ENCODE results near the gene TES.

TES gene

DNA sequence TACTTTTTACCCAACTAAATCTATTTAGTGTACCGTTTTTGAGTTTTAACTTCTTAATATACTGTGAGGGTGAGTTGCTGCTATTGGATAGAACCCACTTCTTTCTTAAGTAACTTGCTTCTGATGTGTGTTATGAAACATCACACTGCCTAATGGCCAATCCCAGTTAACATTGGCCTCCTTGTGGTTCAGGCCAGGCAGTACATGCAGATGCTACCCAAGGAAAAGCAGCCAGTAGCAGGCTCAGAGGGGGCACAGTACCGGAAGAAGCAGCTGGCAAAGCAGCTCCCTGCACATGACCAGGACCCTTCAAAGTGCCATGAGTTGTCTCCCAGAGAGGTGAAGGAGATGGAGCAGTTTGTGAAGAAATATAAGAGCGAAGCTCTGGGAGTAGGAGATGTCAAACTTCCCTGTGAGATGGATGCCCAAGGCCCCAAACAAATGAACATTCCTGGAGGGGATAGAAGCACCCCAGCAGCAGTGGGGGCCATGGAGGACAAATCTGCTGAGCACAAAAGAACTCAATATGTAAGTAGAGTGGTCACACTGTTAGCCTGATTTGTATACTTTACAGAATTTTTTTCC lies 39.7 kb downstream of the TES start:
- peak in 1 of 3 experiments; percentile 49 for DNase-seq

DNA sequence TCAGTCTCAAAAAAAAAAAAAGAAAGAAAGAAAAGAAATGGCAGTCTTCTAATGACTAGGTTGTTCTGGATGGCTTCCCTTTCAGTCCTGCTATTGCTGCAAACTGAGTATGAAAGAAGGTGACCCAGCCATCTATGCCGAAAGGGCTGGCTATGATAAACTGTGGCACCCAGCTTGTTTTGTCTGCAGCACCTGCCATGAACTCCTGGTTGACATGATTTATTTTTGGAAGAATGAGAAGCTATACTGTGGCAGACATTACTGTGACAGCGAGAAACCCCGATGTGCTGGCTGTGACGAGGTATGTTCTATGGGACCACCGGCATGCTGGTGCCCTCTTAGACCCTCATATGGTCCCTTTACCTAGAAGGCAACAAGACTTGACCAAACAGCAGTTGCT lies 41.3 kb downstream of the TES start:
- no peak for DNase-seq

DNA sequence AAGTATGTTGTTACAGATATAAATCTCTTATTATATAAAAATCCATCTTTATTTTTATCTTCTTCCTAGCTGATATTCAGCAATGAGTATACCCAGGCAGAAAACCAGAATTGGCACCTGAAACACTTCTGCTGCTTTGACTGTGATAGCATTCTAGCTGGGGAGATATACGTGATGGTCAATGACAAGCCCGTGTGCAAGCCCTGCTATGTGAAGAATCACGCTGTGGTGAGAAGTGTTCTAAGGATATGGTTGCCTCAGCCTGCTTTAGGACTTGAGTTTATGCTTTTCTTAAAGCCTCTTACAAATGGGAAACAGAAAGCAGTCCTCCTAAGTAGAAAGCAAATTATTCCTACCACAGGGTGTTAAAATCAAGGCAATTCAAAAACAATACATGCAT lies 41.9 kb downstream of the TES start:
- no peak for DNase-seq

DNA sequence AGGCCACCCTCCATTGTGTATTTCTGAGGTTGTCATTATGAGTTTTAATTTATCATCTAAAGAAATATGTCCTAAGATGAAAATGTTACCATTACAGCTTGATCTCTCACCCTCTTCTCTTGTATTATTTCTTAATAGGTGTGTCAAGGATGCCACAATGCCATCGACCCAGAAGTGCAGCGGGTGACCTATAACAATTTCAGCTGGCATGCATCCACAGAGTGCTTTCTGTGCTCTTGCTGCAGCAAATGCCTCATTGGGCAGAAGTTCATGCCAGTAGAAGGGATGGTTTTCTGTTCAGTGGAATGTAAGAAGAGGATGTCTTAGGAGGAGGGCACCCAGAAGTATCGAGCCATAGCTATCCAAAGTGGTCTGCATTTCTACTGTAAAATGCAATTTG lies 46.8 kb downstream of the TES start:
- no peak for DNase-seq

DNA sequence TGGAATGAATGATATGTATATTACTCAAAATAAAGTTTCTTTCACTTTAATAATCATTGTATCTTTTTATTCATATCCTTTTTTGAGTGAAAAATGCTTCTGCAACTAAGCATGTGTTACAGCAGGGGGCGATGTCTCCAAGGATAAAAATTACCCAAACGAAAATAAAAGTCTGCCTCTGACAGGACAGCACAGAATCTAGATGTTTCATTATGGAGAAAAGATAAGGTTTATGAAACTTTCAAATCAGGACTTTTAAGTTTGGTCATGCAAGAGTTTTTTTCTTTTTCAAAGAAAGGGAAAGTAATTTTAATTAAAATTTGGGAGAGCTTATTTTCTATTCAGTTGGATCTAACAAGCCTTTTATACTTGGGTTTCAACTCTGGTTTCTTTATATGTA lies 48.4 kb downstream of the TES start:
- peak in 2 of 3 experiments; percentile 64 to 70 for DNase-seq

DNA sequence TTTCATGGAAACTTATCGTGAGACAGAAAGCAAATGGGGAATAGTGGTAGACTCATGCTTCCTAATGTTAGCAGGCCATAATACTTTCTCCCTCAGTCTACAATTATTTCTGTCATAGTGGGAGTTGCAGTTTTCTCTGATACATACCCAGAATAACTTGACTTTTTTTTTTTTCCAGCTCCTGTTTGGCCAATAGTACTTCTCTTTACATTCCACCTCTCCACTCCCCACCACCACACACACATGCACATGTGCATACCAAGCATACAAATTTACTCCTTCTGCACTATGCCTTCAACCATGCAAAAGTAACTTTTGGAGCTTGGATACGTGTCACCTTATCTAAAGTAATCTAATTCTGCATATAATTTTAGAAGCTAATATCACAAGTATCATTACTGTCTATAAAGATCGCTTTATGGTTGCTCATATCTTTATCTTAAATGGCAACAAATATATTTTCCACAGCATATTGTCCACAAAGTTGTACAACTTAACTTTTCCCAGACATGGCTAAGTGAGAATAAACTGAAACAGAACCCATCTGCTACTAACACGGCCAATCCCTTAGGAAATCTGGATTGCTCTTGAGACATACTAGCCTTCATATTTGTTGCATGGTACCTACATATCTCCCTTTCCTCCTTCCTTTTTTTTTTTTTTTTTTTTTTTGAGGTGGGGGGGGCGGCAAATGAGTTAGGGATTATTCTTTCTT lies 49.0 kb downstream of the TES start:
- DNase-seq: no peak

DNA sequence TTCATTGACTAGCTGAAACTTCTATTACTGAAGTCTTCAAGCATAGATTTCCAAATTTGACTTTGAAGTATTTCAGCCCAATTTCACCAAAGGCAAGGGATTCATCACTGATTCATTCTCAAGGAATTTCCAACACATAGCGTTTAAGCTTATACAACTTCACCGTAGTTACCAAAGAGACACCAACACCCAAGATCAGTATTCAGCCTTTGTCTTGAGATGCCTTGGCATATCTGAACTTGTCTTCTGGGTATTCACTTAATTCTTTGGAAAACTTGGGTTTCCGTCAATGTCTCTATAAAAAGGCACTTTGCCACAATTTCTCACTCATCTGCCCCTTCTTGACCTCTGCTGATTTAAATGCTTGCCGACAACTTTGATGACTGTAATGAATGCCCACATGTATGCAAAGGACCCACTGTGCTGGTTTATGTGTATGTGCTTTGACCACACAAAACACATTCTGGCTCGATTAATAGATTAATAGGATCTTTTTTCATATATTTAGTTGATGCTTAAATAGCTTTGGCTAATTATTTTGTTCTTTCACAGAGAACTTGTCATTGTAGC lies 49.6 kb downstream of the TES start:
- no peak for DNase-seq

DNA sequence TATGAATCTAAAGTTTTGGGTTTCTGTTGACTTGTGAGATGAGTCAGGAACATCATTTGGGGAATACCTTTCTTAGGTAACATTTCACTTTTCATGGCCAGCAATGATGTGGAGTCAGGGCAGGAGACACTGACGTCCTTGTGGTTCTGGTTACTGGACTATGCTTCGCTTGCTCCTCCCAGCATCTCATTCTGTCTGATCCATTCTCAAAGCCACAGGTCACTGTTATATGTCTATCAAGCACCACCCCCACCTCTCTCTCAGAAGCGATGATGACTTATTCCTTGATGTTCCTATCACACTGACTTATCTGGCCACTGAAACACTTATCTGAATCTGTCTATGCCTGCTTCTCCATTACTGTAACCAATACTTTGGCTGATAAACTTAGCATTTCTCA lies 51.6 kb downstream of the TES start:
- DNase-seq: peak in 2 of 3 experiments; percentile 14 to 15

DNA sequence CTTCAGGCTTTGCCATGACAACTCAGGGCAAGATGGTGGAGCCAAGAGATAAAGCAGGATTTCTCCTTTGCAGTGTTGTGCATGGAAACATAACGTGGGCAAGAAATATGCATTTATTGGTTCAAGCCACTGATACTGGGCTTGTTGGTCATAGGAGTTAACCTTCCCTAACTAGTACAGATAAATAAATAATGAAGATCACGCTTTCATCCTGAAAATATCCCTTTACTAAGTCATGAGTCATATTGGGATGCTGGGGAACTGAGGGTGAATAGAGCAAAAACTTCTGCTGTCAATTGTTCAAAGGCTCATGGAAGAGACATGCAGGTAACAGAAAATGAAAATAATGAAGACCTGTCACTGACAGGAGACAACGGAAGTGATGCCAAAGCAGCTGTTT lies 55.5 kb downstream of the TES start:
- no peak for DNase-seq

DNA sequence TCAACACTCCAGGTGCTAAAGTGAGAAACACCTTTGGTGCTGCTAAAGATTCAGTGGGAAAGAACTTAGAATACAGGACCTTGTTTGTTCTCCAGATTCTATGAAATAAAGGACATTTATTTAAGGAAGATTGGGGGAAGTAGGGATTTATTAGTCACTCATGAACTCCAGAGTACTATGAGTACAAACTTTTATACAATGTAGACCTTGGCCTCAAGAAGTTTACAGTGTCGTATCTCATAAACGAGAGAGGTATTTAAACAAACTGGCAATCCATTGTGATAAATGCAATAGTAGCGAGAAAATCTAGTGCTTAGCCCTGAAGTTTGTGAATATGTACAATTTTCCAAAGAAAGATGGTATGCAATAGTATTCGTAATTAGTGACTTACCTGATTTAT lies 59.1 kb downstream of the TES start:
- DNase-seq: no peak

DNA sequence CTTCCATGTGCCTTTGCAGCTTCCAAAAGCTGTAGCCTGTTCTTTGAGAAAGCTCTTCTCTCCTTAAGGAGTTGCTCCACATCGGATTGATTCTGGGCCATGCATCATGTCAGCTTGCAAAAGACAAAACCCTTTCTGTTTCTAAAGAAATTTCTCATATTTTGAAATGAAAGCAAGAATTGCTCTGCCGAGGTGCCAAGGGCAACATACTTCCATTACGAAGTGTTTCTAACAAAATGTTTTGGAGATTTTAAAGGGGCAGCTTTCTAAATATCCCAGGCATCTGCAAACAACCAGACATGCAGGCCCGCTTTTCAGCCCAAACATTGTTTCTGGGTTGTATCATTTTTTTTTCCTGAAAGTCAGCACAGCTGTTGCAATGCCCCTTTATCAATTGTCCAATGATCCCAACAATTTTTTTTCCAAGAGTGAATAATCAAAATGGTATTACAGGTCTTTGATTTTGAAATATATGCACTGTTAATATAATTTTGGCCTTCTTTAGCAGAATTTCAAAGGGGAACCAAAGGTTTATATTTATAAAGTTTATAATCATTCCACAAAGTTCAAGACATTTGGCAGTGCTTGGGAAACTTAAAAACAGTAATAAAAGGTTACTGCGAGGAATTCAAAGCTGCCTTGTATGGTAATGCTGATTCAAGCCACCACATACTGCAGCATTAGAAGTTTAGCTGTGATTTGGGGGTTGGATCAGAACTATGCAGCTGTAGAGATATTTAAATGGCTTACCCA lies 61.0 kb downstream of the TES start:
- DNase-seq: no peak

DNA sequence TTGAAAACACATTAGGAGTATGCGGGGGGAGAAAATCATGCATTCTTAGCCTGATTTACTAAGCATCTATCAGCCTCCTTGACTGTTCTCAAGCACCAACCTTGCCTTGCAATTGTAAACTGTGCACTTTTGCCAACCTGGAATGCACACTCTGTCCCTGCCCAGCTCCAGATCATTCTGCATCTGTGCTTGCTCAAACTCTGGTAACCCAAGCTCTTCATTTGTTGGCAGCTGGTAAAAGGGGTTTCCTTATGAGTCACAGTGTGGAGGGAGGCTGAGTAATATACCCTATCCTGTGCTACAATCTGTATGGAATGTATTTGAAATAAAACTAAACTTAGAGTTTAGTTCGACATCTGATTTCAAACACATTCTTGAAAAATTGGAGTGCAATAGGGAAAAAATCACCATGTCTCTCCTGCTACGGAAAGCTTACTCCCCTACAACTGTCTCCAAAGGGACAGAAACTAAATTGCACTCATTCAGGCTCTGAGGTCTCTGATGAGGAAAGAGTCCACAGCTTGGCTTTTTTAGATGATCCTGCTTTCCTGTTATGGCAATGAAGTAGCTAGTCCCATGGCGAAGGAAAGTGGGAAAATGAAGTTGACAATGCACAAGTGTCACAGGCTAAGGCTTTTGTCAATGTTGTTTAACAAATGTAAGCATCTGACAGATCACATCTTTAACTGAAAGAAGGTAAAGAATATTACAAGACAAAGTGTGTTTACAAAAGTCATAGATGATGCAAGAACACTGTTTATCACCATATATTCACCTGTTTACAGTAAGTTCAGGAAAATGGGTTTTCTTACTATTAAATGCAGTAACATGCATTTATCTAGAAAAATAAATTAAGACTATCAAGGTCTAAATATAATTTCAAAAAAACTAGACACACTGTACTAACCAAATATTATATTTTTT lies 61.9 kb downstream of the TES start:
- DNase-seq: no peak

DNA sequence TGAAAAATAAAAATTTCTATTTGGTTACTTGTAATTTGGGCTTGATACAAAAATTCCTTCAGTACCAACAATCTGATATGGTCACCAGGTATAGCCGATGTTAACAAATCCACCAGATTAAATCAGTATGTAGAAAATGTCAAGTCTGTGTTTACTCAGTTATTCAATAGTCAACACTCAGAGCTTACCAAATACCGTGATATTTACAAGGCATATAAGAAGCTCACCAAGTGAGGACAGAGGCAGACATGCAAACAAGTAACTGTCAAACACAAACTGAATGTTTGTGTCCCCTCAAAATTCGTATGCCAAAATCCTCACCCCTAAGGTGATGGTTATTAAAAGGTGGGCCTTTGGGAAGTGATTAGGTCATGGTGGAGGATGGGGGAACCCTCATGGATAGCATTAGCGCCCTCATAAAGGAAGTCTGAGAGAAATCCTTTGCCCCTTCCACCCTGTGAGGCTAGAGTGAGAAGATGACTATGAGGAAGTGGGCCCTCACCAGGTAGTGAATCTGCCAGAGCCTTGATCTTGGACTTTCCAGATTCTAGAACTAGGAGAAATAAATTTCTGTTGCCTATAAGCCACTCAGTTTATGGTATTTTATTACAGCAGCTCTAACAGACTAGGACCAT lies 63.1 kb downstream of the TES start:
- DNase-seq: no peak

DNA sequence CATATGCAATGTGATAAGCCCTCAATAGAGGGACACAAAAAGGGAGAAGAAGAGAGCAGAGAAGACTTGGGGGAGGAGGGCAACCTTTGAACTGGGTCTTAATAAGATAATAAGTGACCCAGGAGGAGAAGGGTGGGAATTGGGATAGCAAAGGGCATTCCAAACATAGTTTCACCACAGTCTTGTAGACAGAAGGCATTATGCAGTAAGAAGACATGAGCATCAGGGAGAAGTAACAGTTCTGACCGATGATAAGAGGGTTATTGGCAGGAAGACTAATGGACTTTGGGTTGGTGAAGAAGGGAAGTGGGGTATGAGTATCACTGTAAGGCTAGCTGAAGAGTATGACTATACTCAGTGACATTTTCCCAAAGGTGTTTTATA lies 63.6 kb downstream of the TES start:
- no peak for DNase-seq

DNA sequence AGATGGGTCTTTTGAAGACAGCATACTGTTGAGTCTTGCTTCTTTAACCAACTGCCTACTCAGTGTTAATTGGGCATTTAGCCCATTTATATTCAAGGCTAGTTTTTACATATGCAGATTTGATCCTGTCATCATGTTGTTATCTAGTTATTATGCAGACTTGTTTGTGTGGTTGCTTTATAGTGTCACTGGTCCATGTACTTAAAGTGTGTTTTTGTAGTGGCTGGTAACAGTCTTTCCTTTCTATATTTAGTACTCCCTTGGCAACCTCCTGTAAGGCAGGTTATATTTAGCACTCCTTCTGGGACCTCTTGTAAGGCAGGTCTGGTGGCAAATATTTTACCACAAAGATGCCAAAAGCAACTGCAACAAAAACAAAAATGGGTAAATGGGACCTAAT lies 66.7 kb downstream of the TES start:
- DNase-seq: no peak

DNA sequence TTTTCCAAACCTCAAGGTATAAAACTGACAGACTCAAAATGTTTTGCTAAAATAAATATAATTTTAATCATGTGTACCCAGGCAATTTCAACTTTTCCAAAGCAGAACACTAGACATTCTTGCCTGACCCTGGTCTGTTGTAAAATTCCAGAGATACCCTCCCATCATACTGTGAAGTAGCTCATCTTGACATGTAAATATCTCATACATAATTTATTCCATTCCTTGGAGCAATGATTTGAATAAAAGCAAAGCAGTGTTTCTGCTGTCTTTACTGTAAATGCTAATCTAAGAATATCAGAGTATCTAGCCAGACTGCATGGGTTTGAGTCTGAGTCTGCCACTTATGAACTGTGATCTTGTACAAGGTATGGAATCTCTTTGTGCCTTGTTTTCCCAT lies 68.9 kb downstream of the TES start:
- DNase-seq: no peak

DNA sequence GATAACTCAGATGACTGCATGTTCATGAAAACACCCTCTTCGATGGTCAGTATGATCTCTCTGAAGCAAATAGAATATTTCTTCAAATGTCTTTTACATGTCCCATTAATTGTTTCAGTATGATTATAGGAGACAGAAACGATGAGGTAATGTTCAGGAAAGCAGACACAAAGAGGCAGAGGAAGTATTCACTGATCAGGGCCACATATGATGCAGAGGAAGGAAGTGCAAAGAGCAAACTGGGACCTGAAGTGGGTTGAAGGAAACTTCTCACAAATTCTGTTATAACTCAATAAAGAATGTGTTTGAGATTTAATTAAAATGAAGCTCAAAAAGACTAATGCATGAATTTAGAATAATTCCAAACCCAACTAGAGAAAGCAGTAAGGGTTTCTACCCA lies 70.5 kb downstream of the TES start:
- no peak for DNase-seq

DNA sequence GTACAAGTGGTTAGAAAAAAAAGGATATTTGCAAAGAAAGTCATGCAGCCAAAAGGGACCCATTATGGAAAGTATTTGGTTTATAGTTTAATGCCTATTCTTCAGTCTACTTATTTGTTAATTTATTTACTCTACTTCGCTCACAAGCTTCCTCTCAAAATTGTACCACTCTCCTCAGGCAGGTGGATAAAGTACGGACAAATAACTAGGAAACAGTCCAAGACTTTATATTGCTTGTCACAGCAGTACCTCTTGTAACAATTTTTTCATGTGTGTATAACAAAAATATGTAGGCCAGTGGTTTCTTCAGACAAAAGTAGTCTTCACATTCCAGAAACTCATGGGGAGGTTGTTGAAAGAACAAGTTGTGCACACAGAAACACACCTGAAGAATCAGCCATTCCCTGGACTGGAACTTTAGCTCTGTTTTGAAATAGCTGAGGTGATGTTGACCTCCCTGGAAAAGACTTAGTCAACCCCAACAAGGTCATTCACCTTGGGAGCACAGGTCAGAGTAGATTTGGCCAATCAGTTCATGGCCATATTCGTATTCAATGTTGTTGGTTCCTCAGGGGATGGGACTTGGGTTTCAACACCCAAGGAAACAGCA lies 73.4 kb downstream of the TES start:
- no peak for DNase-seq

DNA sequence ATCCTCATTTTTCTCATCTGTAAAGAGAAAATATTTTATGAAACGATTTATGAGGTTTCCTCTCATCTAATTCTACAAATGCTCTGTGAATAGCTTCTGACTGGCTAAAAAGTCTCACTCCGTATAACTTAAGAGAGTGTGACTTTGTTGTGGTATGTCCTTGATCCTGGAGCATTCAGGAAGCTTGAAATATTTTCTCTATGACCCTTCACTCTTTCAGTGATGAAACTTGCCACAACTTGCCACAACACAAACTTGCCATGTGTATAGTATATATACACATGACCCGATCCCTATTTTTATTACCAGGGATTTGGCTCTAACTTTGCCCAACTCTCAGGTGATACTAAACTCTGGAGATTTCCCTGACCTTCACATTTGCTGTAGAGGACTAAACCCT lies 74.1 kb downstream of the TES start:
- DNase-seq: no peak

DNA sequence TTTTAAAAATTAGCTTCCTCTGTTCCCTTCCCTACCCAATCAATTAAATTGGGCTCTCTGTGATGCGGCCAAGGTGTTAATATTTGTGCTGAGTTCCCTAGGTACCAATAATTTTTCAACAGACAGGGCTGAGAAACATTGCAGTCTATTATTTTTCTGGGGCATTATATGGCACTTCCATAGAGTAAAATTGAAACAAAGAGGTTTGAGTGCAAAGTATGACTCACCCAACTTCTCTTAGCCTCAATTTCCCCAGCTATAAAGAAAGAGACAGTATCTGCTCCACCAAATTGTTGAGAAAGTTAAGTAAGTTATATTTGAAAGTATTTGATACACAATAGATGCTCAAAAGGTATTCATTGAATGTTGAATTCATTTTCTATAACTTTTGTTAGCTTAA lies 74.9 kb downstream of the TES start:
- DNase-seq: no peak

DNA sequence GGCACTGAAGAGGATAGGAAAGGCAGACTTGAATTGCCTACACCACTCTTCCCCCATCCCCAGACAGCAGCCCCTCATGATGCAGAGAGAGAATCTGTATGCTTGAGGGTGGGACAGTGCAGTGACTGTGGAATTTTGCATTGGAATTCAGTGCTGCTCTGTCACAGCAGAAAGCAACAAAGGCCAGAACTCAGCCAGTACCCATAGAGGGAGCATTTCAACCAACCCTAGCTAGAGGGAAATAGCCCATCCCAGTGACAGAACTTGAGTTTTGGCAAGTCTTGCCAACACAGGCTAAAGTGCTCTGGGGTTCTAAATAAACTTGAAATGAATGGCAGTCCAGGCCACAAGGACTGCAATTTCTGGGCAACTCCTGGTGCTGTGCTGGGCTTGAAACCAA lies 80.4 kb downstream of the TES start:
- no peak for DNase-seq

DNA sequence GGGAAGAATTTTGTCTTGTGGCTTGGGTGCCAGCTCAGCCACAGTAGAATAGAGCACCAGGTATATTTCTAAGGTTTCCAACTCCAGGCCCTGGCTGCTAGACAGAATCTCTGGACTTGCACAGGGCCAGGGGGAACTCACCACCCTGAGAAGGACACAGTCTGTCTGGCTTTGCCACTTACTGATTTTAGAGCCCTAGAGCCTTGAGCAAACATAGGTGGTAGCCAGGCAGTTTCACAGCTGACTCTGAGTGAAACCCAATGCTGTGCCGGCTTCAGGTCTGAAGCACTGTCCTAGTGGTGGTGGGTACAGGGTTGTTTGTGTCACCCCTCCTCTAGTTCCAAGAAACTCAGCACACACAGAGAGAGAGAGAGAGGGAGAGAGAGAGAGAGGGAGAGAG lies 81.6 kb downstream of the TES start:
- DNase-seq: no peak
